ENCODE data around the gene CAGE1.

The CAGE1 gene

DNA sequence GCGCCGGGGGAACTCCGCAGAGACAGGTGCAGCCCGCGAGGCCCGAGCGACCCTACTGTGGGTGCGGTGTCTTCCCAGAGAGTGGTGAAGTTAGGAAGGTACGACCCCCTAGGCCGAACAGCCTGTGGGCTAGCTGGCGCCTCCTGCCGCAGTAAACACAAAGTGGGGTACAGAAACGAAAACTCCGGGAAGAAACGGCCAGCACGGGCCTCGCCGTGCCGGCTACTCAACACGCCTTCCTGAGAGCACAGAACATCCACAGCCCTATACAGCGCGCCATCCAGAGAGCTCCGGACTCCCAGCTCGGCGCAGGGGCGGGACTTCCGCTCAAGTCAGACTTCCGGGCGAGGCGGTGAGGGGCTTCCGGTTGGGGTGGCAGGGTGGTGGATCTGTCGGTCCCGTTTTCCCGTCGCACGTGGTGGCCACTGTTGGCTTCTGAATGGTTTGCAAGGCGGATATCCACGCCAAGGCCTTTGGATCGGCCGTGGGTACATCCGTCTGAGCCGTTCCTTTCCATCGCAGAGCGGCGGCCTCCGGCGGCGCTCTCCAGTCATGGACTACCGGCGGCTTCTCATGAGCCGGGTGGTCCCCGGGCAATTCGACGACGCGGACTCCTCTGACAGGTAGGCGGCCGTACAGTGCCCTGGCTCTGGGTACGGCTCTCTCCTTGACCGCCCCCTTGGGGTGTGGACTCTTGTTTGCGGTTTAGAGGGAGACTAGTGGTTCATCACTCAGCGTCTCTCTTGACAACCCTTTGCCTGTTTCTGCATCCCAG lies at the start of gene CAGE1, which contains the start of gene RIOK1:
Gene CAGE1 (minus strand): TSS at position 292 of the 775 bp plus-strand sequence. CDS start 2,569 bp downstream, outside the sequence.
Gene RIOK1 (plus strand): TSS at position 358 of the 775 bp plus-strand sequence. CDS start 195 bp downstream, at position 553.
- peak; percentile 96 for DNase-seq

DNA sequence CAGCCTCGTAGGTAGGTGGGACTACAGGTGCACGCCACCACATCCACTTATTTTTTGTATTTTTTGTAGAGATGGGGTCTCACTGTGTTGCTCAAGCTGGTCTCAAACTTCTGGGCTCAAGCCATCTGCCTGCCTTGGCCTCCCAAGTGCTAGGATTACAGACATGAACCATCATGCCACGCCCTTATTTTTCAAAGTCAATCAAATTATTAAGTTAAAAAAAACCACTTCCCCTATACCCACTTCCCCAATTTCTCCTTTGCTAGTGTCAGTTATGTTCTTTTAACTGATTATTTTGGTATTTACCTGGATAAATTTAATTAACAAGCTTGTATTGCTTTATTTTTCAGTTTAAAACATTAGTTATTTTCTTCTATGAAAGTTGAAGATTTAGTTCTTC lies 49.7 kb upstream of the CAGE1 start:
- no peak for DNase-seq

GRCh38 chr6:7438011-7438410 lies 48.5 kb upstream of the CAGE1 start:
- no peak for DNase-seq

DNA sequence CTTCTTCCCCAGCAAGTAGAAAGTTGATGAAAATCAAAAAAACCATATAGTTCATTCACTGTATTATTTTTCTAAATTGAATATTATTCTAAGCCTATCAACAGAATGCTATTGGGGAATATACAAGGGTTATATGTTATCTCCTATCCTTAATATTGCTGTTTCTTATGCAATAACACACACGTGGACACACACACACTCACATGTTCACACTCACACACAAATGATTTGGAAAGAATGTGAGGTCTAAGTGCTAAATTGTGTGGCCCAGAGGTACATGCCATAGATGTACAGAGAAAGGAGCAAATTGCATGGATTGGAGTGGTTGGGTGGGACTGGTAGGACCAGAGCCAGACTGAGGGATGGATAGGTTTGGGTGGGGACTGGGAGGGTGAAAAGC lies 45.1 kb upstream of the CAGE1 start:
- DNase-seq: no peak

DNA sequence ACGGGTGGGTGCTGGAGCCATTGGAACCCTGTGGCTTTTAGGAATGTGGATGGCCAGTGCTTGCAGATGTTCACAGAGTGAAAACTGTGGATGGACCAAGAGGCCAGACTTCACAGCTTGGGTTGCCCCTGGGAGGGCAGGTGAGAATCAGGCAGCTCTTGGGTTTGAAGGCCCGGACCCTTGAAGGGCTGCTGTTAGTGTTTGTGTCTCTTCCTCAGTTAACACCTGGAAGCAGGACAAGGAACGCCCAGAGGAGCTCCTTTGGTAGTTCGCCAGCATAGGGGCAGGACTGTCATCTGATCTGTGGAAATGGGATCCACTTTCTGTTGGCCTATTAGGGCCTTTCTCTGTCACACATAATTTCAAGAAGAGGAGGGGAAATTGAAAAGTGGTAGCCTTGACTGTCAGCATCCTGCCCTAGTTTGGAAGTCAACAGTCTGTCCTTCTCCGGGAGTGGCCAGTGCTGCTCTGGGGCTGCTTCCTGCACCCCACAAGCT lies 43.6 kb upstream of the CAGE1 start:
- no peak for DNase-seq

DNA sequence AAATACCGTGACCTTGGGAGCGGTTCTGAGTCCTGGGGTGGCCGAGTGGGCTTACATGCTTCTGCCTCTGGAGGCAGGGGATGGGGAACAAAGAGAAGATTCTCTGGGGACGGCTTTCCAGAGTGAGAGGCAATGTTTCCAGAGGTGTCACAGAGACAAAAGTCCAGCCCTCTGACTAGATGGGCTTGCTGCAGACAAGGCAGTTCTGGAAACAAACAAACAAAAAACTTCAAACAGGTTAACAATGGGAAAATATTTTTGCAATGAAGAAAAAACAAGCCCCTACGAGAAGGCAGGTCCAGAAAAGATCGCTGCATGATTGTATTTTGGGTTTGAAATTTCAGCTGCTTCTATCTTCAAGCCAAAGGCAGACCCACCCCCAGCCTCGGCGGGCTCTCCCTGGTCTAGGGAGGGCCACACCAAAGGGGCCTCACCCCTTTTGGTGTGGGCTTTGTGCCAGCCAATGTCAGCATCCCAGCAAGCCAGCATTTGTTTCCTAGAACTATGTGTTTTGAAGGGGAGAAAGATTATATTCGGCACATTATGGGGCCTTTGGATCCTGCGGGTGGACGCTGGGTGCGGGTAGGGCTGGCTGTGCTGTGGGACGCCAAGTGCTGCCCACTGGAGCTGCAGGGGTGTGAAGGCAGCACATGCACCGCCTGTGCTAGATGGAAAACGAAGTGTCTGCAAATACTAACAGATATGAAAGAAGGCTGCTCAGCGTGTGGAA lies 43.0 kb upstream of the CAGE1 start:
- no peak for DNase-seq

DNA sequence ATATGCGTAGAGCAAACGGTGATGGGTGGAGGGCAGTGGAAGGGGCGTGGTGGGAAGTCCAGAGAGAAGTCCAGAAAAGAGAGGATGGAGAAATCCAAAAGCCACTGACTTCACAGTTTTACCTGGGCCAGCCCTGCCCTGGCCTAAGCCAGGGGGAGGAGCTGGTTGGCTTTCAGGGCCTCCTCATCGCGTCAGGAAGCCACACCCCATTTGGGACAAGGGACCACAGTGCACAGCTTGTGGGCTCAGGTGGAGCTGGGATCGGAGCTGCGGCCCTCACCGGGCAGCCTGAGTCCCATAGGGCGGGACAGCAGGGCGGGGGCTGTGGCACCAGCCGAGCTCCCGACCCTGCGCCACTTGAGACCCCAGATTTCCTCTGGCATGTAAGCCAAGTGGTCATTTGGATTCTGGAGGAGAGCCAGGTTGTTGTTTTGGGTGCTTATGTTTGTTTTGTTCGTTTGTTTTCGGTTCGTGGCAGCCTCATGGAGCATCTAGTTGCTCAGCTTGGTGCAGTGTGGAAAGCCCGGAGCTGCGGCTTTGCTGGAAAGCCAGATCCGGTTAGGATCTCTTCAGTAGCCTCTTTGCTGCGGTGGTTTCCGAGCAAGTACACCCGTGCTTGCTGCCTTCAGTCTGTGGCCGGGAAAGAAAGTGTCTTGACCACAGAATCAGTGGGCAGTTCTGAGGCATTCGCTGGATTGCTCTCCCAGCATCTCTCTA lies 42.3 kb upstream of the CAGE1 start:
- no peak for DNase-seq

- no peak for DNase-seq
Observed at GRCh38 chr6:7431313-7431673, 41.8 kb upstream of the CAGE1 start.

DNA sequence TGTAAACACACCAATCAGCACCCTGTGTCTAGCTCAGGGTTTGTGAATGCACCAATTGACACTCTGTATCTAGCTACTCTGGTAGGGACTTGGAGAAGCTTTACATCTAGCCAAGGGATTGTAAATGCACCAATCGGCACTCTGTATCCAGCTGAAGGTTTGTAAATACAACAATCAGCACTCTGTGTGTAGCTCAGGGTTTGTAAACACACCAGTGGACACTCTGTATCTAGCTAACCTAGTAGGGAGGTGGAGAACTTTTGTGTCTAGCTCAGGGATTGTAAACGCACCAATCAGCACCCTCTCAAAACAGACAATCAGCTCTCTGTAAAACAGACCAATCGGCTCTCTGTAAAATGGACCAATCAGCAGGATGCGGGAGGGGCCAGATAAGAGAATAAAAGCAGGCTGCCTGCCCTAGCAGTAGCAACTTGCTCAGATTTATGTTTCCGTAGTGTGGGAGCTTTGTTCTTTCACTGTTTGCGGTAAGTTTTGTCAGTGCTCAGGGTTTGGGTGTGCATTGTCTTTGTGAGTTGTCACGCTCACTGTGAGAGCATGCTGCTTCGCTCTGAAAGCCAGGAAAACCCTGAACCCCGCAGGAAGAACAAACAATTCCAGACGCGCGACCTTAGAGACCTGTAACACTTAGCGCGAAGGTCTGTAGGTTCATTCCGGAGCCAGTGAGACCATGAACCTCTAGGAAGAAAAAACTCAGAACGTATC lies 37.1 kb upstream of the CAGE1 start:
- no peak for DNase-seq

GRCh38 chr6:7425808-7426190 lies 36.3 kb upstream of the CAGE1 start:
- DNase-seq: no peak

DNA sequence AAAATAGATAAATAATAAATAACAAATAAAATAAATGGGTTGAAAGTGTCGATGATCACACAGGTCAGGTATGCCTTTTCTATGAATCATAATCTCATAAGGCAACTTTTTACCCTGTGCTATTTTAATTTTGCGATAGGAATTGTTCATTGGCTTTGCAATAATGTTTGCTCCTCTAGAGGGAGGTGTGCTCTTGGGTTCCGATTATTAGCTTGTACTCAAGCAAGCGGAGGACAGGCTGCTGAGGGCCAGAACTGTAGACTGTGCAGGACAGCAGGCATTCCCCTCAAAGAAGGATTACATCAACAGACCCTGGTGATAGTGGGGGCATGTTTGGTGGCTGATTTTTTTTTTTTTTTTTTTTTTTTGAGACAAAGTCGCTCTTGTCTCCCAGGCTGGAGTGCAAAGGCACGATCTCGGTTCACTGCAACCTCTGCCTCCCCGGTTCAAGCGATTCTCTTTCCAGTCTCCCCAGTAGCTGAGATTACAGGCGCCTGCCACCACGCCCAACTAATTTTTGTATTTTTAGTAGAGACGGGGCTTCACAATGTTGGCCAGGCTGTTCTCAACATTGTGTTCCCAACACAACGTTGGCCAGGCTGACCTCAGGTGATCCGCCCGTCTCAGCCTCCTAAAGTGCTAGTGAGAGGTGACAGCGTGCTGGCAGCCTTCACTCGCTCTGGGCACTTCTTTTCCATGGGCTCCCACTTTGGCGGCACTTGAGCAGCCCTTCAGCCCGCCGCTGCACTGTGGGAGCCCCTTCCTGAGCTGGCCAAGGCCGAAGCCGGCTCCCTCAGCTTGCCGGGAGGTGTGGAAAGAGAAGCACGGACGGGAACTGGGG lies 35.6 kb upstream of the CAGE1 start:
- DNase-seq: no peak

GRCh38 chr6:7424058-7424457 lies 34.5 kb upstream of the CAGE1 start:
- no peak for DNase-seq

- DNase-seq: no peak
Observed at GRCh38 chr6:7421066-7421465, 31.5 kb upstream of the CAGE1 start.

GRCh38 chr6:7419065-7419464 lies 29.5 kb upstream of the CAGE1 start:
- no peak for DNase-seq

GRCh38 chr6:7418238-7418905 lies 28.8 kb upstream of the CAGE1 start:
- DNase-seq: no peak

GRCh38 chr6:7417684-7418083 lies 28.1 kb upstream of the CAGE1 start:
- no peak for DNase-seq

DNA sequence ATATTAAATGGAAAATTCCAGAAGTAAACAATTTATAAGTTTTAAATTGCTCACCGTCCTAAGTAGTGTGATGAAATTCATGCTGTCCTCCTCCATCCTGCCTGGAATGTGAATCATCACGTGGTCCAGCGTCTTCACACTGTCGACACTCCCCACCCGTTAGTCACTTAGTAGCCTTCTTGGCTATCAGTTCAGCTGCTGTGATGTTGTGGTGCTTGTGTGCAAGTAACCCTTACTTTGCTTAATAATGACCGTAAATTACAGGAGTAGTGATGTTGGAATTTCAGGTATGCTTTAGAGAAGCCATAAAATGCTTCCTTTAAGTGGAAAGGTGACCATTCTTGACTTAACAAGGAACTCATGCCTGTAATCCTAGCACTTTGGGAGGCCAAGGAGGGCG lies 25.3 kb upstream of the CAGE1 start:
- DNase-seq: no peak

DNA sequence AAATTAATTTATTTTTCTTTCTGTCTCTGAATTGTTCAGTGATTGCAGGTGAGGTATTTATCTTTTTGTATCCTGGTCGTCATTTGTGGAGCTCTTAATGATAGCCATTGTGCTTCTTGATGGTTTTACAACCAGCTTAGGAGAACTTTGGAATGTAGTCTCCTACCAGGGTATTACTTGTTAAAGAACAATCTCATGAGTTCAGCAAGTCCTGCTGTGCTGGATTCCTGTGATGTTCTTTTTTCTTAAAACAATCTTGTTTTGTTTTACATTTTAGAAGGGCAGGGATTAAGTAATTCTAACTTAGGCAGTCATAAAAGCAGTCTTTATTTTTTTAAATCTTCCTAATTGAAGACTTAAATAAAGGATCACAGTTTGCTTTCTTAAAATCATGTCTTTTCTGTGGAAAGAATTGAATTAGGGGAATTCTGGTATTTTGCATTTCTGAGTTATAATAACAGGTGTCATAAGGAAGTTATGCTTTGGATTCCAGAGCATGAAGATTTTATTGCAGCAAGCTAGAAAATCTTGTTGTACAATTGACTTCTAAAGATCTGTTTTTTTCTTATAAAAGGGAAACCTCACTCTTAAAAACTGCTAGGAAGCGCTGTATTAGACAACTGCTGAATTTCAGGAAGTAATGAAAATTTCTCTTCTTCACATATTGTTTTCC lies 23.7 kb upstream of the CAGE1 start:
- no peak for DNase-seq

- no peak for DNase-seq
Observed at GRCh38 chr6:7411328-7411727, 21.8 kb upstream of the CAGE1 start.

DNA sequence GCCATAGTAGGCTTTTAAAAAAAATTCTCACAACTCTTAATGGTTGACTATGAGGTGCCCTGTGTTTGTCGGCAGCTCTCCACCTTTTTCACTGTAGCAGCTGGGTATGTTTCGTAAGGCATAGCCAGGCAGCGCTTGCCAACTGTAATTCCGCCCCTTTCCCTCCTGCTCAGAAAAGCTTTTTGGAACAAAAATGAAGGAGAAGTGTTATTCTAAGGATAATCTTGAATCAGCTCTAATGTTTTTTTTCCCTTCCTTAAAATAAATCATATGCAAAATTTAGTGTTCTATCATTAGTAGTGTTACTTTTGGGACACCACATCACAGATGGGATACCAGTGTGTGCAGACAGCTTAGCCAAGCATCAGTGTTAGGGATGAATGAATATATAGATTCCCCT lies 21.3 kb upstream of the CAGE1 start:
- no peak for DNase-seq

DNA sequence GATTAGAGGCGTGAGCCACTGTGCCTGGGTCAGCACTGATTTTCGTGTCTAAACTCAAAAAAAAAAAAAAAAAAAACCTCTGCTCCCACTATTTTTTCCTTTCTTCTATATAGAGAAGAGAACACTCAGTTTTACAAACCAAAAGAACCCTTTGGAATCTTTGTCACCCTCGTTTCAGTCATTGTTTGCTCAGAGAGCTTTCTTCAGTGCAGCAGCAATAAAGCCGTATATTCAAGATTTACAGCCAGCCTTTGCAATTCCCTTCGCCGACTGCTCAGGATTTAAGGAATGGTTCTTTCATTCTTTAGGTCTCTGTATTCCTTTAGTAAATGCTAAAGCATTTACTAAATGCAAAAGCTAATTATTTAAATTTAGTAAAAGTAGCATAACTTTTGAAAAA lies 20.2 kb upstream of the CAGE1 start:
- no peak for DNase-seq

All from stimulated activated CD4-positive, alpha-beta T cell treated with anti-CD3 and anti-CD28 coated beads, Interleukin-4, amount 100 ng/mL, for 1 hour (primary cell).